Body of pancreas (tissue), 4 donors: ENCODE data around the gene NR2C2AP.

ENCODE experiments used
- CTCF ChIP-seq, 7 experiments: fragments of 450-650 bp in 4 of 7; fragments of 200-600 bp in 3 of 7; sonication (generic) in 3 of 7; IDR thresholded peaks; one replicate each; pipeline ENCODE4 v1.5.1; 2016 to 2019; ENCODE audit warnings: antibody characterized with exemption in 7 of 7
- POLR2A ChIP-seq, 3 donors: fragments of 450-650 bp; IDR thresholded peaks; one replicate each; pipeline ENCODE4 v1.6.1; 2016; ENCODE audit warnings: antibody characterized with exemption in 3 of 3, mild to moderate bottlenecking in 2 of 3

GRCh38 chr19:19205416-19206410 lies 2.5 kb upstream of the NR2C2AP start:
- no peak for TF ChIP-seq CTCF (IDR thresholded peaks at IDR 0.05)
- no peak for TF ChIP-seq POLR2A (IDR thresholded peaks at IDR 0.05)
